K562 (cell line): ENCODE data around the gene TRIP10. TPM values are rescaled to one million over a fixed set of nuclear protein-coding genes. Genes with fewer than 3 reads are reported as not detected.

ENCODE experiments used
- BMI1 ChIP-seq: fragments of 150-350 bp; IDR thresholded peaks from 2 replicates; pipeline ENCODE4 v1.6.1; 2014; ENCODE audit warnings: low read length
- FOXJ2 ChIP-seq: fragments of 200-800 bp; sonication (Bioruptor generic); IDR thresholded peaks from 2 replicates; pipeline ENCODE4 v1.6.1; 2016; ENCODE audit warnings: missing genetic modification characterization, missing compliant biosample characterization
- GATA2 ChIP-seq: sonication (generic); formaldehyde crosslinking; IDR thresholded peaks from 2 replicates; pipeline ENCODE4 v1.4.0; 2020; ENCODE audit warnings: mild to moderate bottlenecking, missing genetic modification reagents
- HDAC3 ChIP-seq: fragments of 450-650 bp; IDR thresholded peaks from 2 replicates; pipeline ENCODE4 v1.6.1; 2018; ENCODE audit warnings: borderline replicate concordance, mild to moderate bottlenecking, moderate library complexity; ENCODE audit not compliant: partially characterized antibody
- HIVEP1 ChIP-seq: fragments of 250-450 bp; sonication (Bioruptor Pico); IDR thresholded peaks from 2 replicates; pipeline ENCODE4 v1.4.0; 2020; ENCODE audit warnings: mild to moderate bottlenecking
- PHB ChIP-seq: fragments of 250-450 bp; sonication (Bioruptor Pico); IDR thresholded peaks from 2 replicates; pipeline ENCODE4 v1.5.0; 2021
- SMAD3 ChIP-seq: fragments of 450-650 bp; formaldehyde crosslinking; conservative IDR thresholded peaks from 2 replicates; pipeline ENCODE4 v1.4.0; 2020; ENCODE audit warnings: mild to moderate bottlenecking
- ZC3H8 ChIP-seq: fragments of 450-650 bp; IDR thresholded peaks from 2 replicates; pipeline ENCODE4 v1.6.1; 2017
- ZNF778 ChIP-seq: fragments of 450-650 bp; formaldehyde crosslinking; IDR thresholded peaks from 2 replicates; pipeline ENCODE4 v1.4.0; 2020; ENCODE audit warnings: mild to moderate bottlenecking, moderate library complexity
- polyA plus RNA-seq, 8 experiments: library from polyadenylated mRNA; depleted of rRNA in 4 of 8; stranded (reverse) in 5 of 8; unstranded in 3 of 8; fragments of >200 nt; fragmentation: Nextera tagmentation in 2 of 8; fragmentation: Illumina TruSeq in 1 of 8; extraction: Ambion mirVana in 2 of 8; extraction: Trizol in 1 of 8; gene quantifications; 2 replicates each; pipeline versions ENCODE4 v1.2.1 to v1.2.3, GENCODE V29; 2011 to 2014; ENCODE audit warnings: inconsistent platforms in 1 of 8, missing spikeins in 1 of 8
- total RNA-seq, 7 experiments: library from RNA; depleted of rRNA in 6 of 7; stranded (reverse); fragments of >200 nt in 6 of 7; fragmentation: Illumina TruSeq in 2 of 7; extraction: Trizol in 2 of 7; gene quantifications; 2 replicates each; pipeline versions ENCODE4 v1.2.1 to v1.2.3, GENCODE V29; 2011 to 2021; ENCODE audit warnings: low replicate concordance in 1 of 7
- TF ChIP-seq, protein P1 (sequence below): fragments of 450-650 bp; IDR thresholded peaks from 2 replicates; pipeline ENCODE4 v1.6.1; 2017; ENCODE audit warnings: antibody characterized with exemption, mild to moderate bottlenecking
- TF ChIP-seq, protein P2 (sequence below): fragments of 250-450 bp; sonication (Bioruptor Pico); IDR thresholded peaks from 2 replicates; pipeline ENCODE4 v1.8.0; 2022; ENCODE audit warnings: inconsistent platforms
- TF ChIP-seq, protein P3 (sequence below): fragments of 200-800 bp; sonication (Bioruptor generic); IDR thresholded peaks from 2 replicates; pipeline ENCODE4 v1.6.1; 2017; ENCODE audit warnings: missing genetic modification characterization, missing compliant biosample characterization
- TF ChIP-seq, protein P4 (sequence below): fragments of 250-450 bp; sonication (Bioruptor Pico); IDR thresholded peaks from 2 replicates; pipeline ENCODE4 v1.5.0; 2022; ENCODE audit warnings: mild to moderate bottlenecking

TRIP10 gene
- total and polyA plus RNA-seq, 9 of the 15 experiments (the other 6 are each of a cell fraction or from before 2014, with no cell fraction given): 1.2 to 66.8 (median 36.1) TPM

DNA sequence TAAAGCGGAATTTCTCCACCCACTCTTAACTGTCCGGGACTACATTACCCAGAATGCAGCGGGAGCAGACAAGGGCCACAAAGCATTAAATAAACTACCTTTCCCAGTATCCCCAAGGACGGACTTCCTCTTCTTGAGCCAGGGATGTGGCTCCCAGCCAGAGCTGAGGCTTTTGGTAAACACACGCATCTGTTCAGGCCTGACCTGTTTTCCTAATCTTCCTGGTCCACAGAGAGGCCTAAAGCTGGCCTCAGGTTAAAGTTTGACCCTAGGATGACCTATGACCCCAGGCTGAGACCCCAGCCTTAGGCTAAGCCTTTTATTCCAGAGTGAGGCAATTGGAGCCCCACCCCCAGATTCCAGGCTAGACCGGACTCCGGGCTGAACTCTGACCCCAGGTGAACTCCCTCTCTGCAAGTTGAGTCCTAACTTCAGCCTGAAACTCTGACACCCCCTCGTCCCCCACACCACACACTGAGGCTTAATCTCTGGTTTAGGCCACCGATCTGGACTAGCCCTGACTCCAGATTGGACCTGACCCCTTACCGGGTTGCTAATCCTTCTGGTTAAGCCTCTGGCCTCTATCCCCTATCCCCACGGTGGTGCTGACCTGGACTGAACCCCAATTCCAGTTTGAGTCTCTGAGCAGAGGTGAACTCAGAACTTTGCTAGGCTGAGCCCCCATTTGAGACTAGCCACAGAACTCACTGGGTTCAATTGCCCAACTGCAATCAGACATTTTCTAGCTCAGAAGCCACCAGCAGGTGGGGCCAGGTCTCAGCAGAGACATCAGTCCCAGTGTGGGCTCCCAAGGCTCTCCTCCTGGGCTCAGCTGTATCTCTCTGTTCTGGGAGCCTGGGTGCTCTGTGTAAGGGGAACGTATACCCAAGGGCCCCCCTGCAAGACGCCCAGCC, 1.4 kb upstream of the TRIP10 start (continued):
- TF ChIP-seq, protein P1, sequence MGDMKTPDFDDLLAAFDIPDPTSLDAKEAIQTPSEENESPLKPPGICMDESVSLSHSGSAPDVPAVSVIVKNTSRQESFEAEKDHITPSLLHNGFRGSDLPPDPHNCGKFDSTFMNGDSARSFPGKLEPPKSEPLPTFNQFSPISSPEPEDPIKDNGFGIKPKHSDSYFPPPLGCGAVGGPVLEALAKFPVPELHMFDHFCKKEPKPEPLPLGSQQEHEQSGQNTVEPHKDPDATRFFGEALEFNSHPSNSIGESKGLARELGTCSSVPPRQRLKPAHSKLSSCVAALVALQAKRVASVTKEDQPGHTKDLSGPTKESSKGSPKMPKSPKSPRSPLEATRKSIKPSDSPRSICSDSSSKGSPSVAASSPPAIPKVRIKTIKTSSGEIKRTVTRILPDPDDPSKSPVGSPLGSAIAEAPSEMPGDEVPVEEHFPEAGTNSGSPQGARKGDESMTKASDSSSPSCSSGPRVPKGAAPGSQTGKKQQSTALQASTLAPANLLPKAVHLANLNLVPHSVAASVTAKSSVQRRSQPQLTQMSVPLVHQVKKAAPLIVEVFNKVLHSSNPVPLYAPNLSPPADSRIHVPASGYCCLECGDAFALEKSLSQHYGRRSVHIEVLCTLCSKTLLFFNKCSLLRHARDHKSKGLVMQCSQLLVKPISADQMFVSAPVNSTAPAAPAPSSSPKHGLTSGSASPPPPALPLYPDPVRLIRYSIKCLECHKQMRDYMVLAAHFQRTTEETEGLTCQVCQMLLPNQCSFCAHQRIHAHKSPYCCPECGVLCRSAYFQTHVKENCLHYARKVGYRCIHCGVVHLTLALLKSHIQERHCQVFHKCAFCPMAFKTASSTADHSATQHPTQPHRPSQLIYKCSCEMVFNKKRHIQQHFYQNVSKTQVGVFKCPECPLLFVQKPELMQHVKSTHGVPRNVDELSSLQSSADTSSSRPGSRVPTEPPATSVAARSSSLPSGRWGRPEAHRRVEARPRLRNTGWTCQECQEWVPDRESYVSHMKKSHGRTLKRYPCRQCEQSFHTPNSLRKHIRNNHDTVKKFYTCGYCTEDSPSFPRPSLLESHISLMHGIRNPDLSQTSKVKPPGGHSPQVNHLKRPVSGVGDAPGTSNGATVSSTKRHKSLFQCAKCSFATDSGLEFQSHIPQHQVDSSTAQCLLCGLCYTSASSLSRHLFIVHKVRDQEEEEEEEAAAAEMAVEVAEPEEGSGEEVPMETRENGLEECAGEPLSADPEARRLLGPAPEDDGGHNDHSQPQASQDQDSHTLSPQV: no peak; the same call in none of the 2 replicates
- TF ChIP-seq SMAD3 (CRISPR knock-in tag) (no peak), ZC3H8 (no peak), HIVEP1 (no peak), ZNF778 (CRISPR knock-in tag) (no peak), BMI1 (no peak), HDAC3 (no peak), GATA2 (no peak), PHB (CRISPR knock-in tag) (no peak), FOXJ2 (tag) (peak; percentile 87; the same call in 1 of the 2 replicates)
- TF ChIP-seq, protein P2, sequence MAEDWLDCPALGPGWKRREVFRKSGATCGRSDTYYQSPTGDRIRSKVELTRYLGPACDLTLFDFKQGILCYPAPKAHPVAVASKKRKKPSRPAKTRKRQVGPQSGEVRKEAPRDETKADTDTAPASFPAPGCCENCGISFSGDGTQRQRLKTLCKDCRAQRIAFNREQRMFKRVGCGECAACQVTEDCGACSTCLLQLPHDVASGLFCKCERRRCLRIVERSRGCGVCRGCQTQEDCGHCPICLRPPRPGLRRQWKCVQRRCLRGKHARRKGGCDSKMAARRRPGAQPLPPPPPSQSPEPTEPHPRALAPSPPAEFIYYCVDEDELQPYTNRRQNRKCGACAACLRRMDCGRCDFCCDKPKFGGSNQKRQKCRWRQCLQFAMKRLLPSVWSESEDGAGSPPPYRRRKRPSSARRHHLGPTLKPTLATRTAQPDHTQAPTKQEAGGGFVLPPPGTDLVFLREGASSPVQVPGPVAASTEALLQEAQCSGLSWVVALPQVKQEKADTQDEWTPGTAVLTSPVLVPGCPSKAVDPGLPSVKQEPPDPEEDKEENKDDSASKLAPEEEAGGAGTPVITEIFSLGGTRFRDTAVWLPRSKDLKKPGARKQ (CRISPR knock-in tag): no peak
- TF ChIP-seq, protein P3, sequence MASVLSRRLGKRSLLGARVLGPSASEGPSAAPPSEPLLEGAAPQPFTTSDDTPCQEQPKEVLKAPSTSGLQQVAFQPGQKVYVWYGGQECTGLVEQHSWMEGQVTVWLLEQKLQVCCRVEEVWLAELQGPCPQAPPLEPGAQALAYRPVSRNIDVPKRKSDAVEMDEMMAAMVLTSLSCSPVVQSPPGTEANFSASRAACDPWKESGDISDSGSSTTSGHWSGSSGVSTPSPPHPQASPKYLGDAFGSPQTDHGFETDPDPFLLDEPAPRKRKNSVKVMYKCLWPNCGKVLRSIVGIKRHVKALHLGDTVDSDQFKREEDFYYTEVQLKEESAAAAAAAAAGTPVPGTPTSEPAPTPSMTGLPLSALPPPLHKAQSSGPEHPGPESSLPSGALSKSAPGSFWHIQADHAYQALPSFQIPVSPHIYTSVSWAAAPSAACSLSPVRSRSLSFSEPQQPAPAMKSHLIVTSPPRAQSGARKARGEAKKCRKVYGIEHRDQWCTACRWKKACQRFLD: 0 out of 2 replicates have a peak, but pooled peaks have one; percentile 5
- TF ChIP-seq, protein P4, sequence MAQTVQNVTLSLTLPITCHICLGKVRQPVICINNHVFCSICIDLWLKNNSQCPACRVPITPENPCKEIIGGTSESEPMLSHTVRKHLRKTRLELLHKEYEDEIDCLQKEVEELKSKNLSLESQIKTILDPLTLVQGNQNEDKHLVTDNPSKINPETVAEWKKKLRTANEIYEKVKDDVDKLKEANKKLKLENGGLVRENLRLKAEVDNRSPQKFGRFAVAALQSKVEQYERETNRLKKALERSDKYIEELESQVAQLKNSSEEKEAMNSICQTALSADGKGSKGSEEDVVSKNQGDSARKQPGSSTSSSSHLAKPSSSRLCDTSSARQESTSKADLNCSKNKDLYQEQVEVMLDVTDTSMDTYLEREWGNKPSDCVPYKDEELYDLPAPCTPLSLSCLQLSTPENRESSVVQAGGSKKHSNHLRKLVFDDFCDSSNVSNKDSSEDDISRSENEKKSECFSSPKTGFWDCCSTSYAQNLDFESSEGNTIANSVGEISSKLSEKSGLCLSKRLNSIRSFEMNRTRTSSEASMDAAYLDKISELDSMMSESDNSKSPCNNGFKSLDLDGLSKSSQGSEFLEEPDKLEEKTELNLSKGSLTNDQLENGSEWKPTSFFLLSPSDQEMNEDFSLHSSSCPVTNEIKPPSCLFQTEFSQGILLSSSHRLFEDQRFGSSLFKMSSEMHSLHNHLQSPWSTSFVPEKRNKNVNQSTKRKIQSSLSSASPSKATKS (CRISPR knock-in tag): no peak
